Skeletal muscle cell (primary cell): ENCODE measurements around the gene PRKCA.

ENCODE experiments used
- DNase-seq: peaks from one replicate; pipeline ENCODE4 v3.0.0-alpha.2; 2010; ENCODE audit warnings: low read depth
- H3K4me3 ChIP-seq: 2 replicates; pipeline ENCODE4 v1.5.1; 2011; ENCODE audit warnings: low read depth, mild to moderate bottlenecking, control low read depth, low read length, moderate library complexity

The PRKCA gene

GRCh38 chr17:66675273-66675990, 373.0 kb downstream of the PRKCA start:
- DNase-seq = no peak
- H3K4me3 ChIP-seq = no peak overlapping the region

GRCh38 chr17:66675991-66676371, 373.6 kb downstream of the PRKCA start:
- peak; percentile 41 for DNase-seq

GRCh38 chr17:66676421-66676820, 374.0 kb downstream of the PRKCA start:
- no peak for DNase-seq
- no peak overlapping the region for H3K4me3 ChIP-seq

More at GRCh38 chr17:66675991-66676371, 373.6 kb downstream of the PRKCA start:
- no peak overlapping the region for H3K4me3 ChIP-seq

GRCh38 chr17:66677201-66677981, 375.0 kb downstream of the PRKCA start:
- DNase-seq = peak; percentile 64
- no peak overlapping the region for H3K4me3 ChIP-seq

GRCh38 chr17:66678061-66678460, 375.6 kb downstream of the PRKCA start:
- no peak overlapping the region for H3K4me3 ChIP-seq
- DNase-seq = no peak

GRCh38 chr17:66678827-66679226, 376.4 kb downstream of the PRKCA start:
- no peak for DNase-seq
- no peak overlapping the region for H3K4me3 ChIP-seq

GRCh38 chr17:66679631-66680517, 377.5 kb downstream of the PRKCA start:
- H3K4me3 ChIP-seq = no peak overlapping the region
- DNase-seq = no peak

GRCh38 chr17:66682283-66682682, 379.9 kb downstream of the PRKCA start:
- no peak for DNase-seq
- H3K4me3 ChIP-seq = no peak overlapping the region

- no peak for DNase-seq
- no peak overlapping the region for H3K4me3 ChIP-seq
Observed at GRCh38 chr17:66684261-66684660, 381.8 kb downstream of the PRKCA start.

- no peak for DNase-seq
- H3K4me3 ChIP-seq = no peak overlapping the region
Observed at GRCh38 chr17:66684731-66685130, 382.3 kb downstream of the PRKCA start.

GRCh38 chr17:66686601-66687000, 384.2 kb downstream of the PRKCA start:
- no peak overlapping the region for H3K4me3 ChIP-seq
- DNase-seq = no peak

GRCh38 chr17:66687570-66688284, 385.3 kb downstream of the PRKCA start:
- no peak overlapping the region for H3K4me3 ChIP-seq

GRCh38 chr17:66689221-66689620, 386.8 kb downstream of the PRKCA start:
- no peak for DNase-seq
- H3K4me3 ChIP-seq = no peak overlapping the region

More at GRCh38 chr17:66687570-66688284, 385.3 kb downstream of the PRKCA start:
- no peak for DNase-seq

- H3K4me3 ChIP-seq = no peak overlapping the region
- no peak for DNase-seq
Observed at GRCh38 chr17:66690166-66690565, 387.8 kb downstream of the PRKCA start.

- DNase-seq = peak; percentile 25
- no peak overlapping the region for H3K4me3 ChIP-seq
Observed at GRCh38 chr17:66691644-66692420, 389.4 kb downstream of the PRKCA start.

- no peak overlapping the region for H3K4me3 ChIP-seq
- DNase-seq = no peak
Observed at GRCh38 chr17:66692421-66692690, 389.9 kb downstream of the PRKCA start.

GRCh38 chr17:66695098-66695497, 392.7 kb downstream of the PRKCA start:
- DNase-seq = no peak
- H3K4me3 ChIP-seq = no peak overlapping the region

- DNase-seq = no peak
Observed at GRCh38 chr17:66698270-66698669, 395.9 kb downstream of the PRKCA start.

GRCh38 chr17:66701462-66701861, 399.0 kb downstream of the PRKCA start:
- H3K4me3 ChIP-seq = no peak overlapping the region
- DNase-seq = no peak

More at GRCh38 chr17:66698270-66698669, 395.9 kb downstream of the PRKCA start:
- no peak overlapping the region for H3K4me3 ChIP-seq
